Uterus (tissue), 2 donors: ENCODE measurements around the gene CADM4.

Experiments
- CTCF ChIP-seq, 4 experiments: fragments of 200-600 bp in 2 of 4; fragments of 450-650 bp in 2 of 4; sonication (generic) in 2 of 4; IDR thresholded peaks; one replicate each; pipeline ENCODE4 v1.5.1; 2016 to 2019; ENCODE audit warnings: antibody characterized with exemption in 4 of 4, mild to moderate bottlenecking in 2 of 4, moderate library complexity in 1 of 4
- POLR2A ChIP-seq, 2 donors: fragments of 450-650 bp; IDR thresholded peaks; one replicate each; pipeline ENCODE4 v1.6.1; 2016; ENCODE audit warnings: antibody characterized with exemption in 2 of 2, mild to moderate bottlenecking in 1 of 2, moderate library complexity in 1 of 2

GRCh38 chr19:43643326-43643725, 3.7 kb upstream of the CADM4 start:
- TF ChIP-seq CTCF (IDR thresholded peaks at IDR 0.05): no peak
- no peak for TF ChIP-seq POLR2A (IDR thresholded peaks at IDR 0.05)
